GM12872 (cell line): ENCODE data around the gene RRBP1.

Source experiments
- TF ChIP-seq, protein P1 (sequence below): IDR thresholded peaks from 3 replicates; pipeline ENCODE4 v1.5.1; 2011; ENCODE audit warnings: low read depth, mild to moderate bottlenecking, low read length, moderate library complexity; ENCODE audit not compliant: insufficient read depth

RRBP1 gene

GRCh38 chr20:17663486-17663885 is 18.6 kb downstream of the RRBP1 start:
- TF ChIP-seq, protein P1, sequence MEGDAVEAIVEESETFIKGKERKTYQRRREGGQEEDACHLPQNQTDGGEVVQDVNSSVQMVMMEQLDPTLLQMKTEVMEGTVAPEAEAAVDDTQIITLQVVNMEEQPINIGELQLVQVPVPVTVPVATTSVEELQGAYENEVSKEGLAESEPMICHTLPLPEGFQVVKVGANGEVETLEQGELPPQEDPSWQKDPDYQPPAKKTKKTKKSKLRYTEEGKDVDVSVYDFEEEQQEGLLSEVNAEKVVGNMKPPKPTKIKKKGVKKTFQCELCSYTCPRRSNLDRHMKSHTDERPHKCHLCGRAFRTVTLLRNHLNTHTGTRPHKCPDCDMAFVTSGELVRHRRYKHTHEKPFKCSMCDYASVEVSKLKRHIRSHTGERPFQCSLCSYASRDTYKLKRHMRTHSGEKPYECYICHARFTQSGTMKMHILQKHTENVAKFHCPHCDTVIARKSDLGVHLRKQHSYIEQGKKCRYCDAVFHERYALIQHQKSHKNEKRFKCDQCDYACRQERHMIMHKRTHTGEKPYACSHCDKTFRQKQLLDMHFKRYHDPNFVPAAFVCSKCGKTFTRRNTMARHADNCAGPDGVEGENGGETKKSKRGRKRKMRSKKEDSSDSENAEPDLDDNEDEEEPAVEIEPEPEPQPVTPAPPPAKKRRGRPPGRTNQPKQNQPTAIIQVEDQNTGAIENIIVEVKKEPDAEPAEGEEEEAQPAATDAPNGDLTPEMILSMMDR = no peak

- TF ChIP-seq, protein P1 = no peak
Measured at GRCh38 chr20:17663040-17663399, 19.0 kb downstream of the RRBP1 start.

GRCh38 chr20:17662333-17663039 is 19.6 kb downstream of the RRBP1 start:
- TF ChIP-seq, protein P1 = no peak

GRCh38 chr20:17661121-17661744 is 20.8 kb downstream of the RRBP1 start:
- TF ChIP-seq, protein P1 = no peak

- TF ChIP-seq, protein P1 = no peak
Measured at GRCh38 chr20:17660667-17661066, 21.4 kb downstream of the RRBP1 start.

GRCh38 chr20:17659801-17660200 is 22.2 kb downstream of the RRBP1 start:
- TF ChIP-seq, protein P1 = peak; percentile 20; the same call in 1 of the 3 replicates

DNA sequence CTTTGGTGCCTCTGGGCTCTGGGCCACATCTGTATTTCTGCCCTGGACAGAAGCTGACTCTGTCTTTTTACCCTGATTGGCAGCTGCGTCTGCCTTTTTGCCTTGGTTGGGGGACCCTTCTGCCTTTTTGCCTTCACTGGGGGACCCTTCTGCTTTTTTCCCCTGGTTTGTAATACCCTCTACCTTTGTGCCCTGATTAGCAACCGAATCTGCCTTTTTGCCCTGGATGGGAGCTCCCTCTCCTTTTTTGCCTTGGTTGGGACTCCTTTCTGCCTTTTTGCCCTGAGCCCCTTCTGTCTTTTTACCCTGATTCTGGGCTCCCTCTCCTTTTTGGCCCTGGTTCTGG is 23.4 kb downstream of the RRBP1 start:
- TF ChIP-seq, protein P1 = no peak
